WTC11 (cell line): ENCODE results near the gene LPCAT1. TPM values are rescaled to one million over a fixed set of nuclear protein-coding genes. Genes with fewer than 3 reads are reported as not detected.

Experiments
- ATAC-seq: fragments of 200-7000 bp; cut with Tn5 transposase; 2 replicates; pipeline ENCODE4 v1.10.0; 2021; ENCODE audit warnings: mild to moderate bottlenecking, moderate library complexity
- CTCF ChIA-PET: fragments of 300-600 bp; sonication (Branson Sonifier 250); formaldehyde crosslinking; loops from one replicate; lab custom pipeline; 2021; ENCODE audit warnings: antibody characterized with exemption; lab: Charles Lee
- POLR2A ChIA-PET: fragments of 350-600 bp; sonication (Branson Sonifier 250); formaldehyde crosslinking; loops from one replicate; lab custom pipeline; 2021; ENCODE audit warnings: antibody characterized with exemption; lab: Charles Lee
- DNase-seq: peaks from one replicate; pipeline ENCODE4 v3.0.0; 2021; ENCODE audit warnings: low spot score
- H3K27ac Mint-ChIP-seq: 2 replicates; pipeline ENCODE4 v1.8.0; 2021; ENCODE audit warnings: mixed read lengths
- H3K27me3 Mint-ChIP-seq: 2 replicates; pipeline ENCODE4 v1.8.0; 2021; ENCODE audit warnings: low read depth, mild to moderate bottlenecking, moderate library complexity, mixed read lengths
- H3K36me3 Mint-ChIP-seq: 2 replicates; pipeline ENCODE4 v1.8.0; 2021; ENCODE audit warnings: mixed read lengths
- H3K4me1 Mint-ChIP-seq: 2 replicates; pipeline ENCODE4 v1.8.0; 2022; ENCODE audit warnings: mixed read lengths
- H3K4me3 Mint-ChIP-seq: 2 replicates; pipeline ENCODE4 v1.8.0; 2021; ENCODE audit warnings: mild to moderate bottlenecking, moderate library complexity, mixed read lengths
- H3K9me3 Mint-ChIP-seq: 2 replicates; pipeline ENCODE4 v1.8.0; 2021; ENCODE audit warnings: mixed read lengths
- ATF2 ChIP-seq: sonication (generic); formaldehyde crosslinking; IDR thresholded peaks from 2 replicates; pipeline ENCODE4 v1.8.1; 2022; ENCODE audit warnings: low read depth, missing genetic modification reagents, borderline replicate concordance
- ATF6 ChIP-seq: sonication (generic); formaldehyde crosslinking; IDR thresholded peaks from 2 replicates; pipeline ENCODE4 v1.8.1; 2023; ENCODE audit warnings: mild to moderate bottlenecking, missing genetic modification reagents
- EMX1 ChIP-seq: fragments of 250-450 bp; sonication (Bioruptor Pico); IDR thresholded peaks from 2 replicates; pipeline ENCODE4 v1.8.0; 2021; ENCODE audit warnings: mild to moderate bottlenecking
- ETV6 ChIP-seq: sonication (generic); formaldehyde crosslinking; IDR thresholded peaks from 2 replicates; pipeline ENCODE4 v1.8.1; 2022; ENCODE audit warnings: mild to moderate bottlenecking, missing genetic modification reagents
- FOXK1 ChIP-seq: sonication (generic); formaldehyde crosslinking; IDR thresholded peaks from 2 replicates; pipeline ENCODE4 v1.8.0; 2022; ENCODE audit warnings: mild to moderate bottlenecking, moderate library complexity, missing genetic modification reagents
- FOXP1 ChIP-seq: sonication (generic); formaldehyde crosslinking; IDR thresholded peaks from 2 replicates; pipeline ENCODE4 v1.8.0; 2022; ENCODE audit warnings: missing genetic modification reagents, mild to moderate bottlenecking, moderate library complexity, borderline replicate concordance
- HMGXB4 ChIP-seq: sonication (generic); formaldehyde crosslinking; IDR thresholded peaks from 2 replicates; pipeline ENCODE4 v1.8.1; 2023; ENCODE audit warnings: mild to moderate bottlenecking, moderate library complexity, missing genetic modification reagents
- MXD4 ChIP-seq: fragments of 250-450 bp; sonication (Bioruptor Pico); IDR thresholded peaks from 2 replicates; pipeline ENCODE4 v1.8.0; 2021; ENCODE audit warnings: mild to moderate bottlenecking, moderate library complexity, borderline replicate concordance
- NR3C1 ChIP-seq: sonication (generic); formaldehyde crosslinking; conservative IDR thresholded peaks from 2 replicates; pipeline ENCODE4 v1.8.1; 2023; ENCODE audit warnings: low read depth, mild to moderate bottlenecking, missing genetic modification reagents
- RORB ChIP-seq: fragments of 250-450 bp; sonication (Bioruptor Pico); IDR thresholded peaks from 2 replicates; pipeline ENCODE4 v1.9.0; 2021; ENCODE audit warnings: mild to moderate bottlenecking
- ZBTB21 ChIP-seq: sonication (generic); formaldehyde crosslinking; IDR thresholded peaks from 2 replicates; pipeline ENCODE4 v1.8.1; 2023; ENCODE audit warnings: mild to moderate bottlenecking, missing genetic modification reagents, borderline replicate concordance
- ZNF121 ChIP-seq: sonication (generic); formaldehyde crosslinking; IDR thresholded peaks from 2 replicates; pipeline ENCODE4 v1.8.0; 2023; ENCODE audit warnings: missing genetic modification reagents
- ZNF532 ChIP-seq: fragments of 250-450 bp; sonication (Bioruptor Pico); IDR thresholded peaks from 2 replicates; pipeline ENCODE4 v1.9.0; 2021; ENCODE audit warnings: mild to moderate bottlenecking, borderline replicate concordance
- total RNA-seq: library from RNA; stranded (reverse); gene quantifications from 3 replicates; pipeline ENCODE4 v1.2.3, GENCODE V29; 2021
- TF ChIP-seq, protein P1 (sequence below): sonication (generic); formaldehyde crosslinking; IDR thresholded peaks from 2 replicates; pipeline ENCODE4 v1.8.1; 2022; ENCODE audit warnings: missing genetic modification reagents, borderline replicate concordance
- TF ChIP-seq, protein P2 (sequence below): sonication (generic); formaldehyde crosslinking; IDR thresholded peaks from 2 replicates; pipeline ENCODE4 v1.8.0; 2023; ENCODE audit warnings: missing genetic modification reagents
- TF ChIP-seq, protein P3 (sequence below): sonication (generic); formaldehyde crosslinking; IDR thresholded peaks from 2 replicates; pipeline ENCODE4 v1.8.0; 2022; ENCODE audit warnings: mild to moderate bottlenecking, missing genetic modification reagents

Gene LPCAT1
- total RNA-seq, 1 experiment from 2014 or later: 206 TPM

- TF ChIP-seq, protein P1, sequence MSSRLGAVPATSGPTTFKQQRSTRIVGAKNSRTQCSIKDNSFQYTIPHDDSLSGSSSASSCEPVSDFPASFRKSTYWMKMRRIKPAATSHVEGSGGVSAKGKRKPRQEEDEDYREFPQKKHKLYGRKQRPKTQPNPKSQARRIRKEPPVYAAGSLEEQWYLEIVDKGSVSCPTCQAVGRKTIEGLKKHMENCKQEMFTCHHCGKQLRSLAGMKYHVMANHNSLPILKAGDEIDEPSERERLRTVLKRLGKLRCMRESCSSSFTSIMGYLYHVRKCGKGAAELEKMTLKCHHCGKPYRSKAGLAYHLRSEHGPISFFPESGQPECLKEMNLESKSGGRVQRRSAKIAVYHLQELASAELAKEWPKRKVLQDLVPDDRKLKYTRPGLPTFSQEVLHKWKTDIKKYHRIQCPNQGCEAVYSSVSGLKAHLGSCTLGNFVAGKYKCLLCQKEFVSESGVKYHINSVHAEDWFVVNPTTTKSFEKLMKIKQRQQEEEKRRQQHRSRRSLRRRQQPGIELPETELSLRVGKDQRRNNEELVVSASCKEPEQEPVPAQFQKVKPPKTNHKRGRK (CRISPR knock-in tag): no peak
- no peak for TF ChIP-seq ATF6 (CRISPR knock-in tag)
These were observed 91.9 kb downstream of the LPCAT1 start (continued) for GRCh38 chr5:1431896-1432295.

DNA sequence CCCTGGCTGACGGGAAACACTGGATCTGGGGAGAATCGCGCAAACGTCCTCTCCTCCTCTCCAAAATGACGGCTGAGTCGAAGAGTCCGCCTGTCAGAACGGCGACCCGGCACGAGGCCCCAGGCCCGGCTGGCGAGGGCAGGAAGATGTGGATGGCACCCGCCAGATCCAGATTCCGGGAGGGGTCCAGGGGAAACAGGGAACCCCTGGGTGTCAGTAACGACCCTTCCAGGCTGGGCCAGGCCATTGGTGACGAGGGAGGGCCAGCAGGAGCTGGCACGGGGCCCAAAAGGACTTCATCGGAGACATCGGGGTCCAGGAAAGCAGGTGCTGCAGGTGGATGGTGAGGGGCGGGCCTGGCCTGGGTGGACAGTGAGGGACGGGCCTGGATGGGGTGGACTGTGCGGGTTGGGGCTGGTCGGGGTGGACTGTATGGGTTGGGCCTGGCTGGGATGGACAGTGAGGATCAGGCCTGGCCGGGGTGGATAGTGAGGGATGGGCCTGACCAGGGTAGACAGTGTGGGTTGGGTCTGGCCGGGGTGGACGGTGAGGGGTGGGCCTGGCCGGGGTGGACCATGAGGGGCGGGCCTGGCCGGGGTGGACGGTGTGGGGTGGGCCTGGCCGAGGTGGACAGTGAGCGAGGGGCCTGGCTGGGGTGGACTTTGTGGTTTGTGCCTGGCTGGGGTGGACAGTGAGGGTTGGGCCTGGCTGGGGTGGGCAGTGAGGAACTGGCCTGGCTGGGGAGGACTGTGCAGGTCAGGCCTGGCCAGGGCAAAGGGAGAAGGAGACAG, 92.5 kb downstream of the LPCAT1 start:
- Mint-ChIP-seq H3K4me3 (no peak overlapping the region), H3K36me3 (peaks cover 33% of the 10 kb centered on the region), H3K27ac (no peak overlapping the region), H3K27me3 (peaks cover 18% of the 10 kb centered on the region), H3K4me1 (no peaks in the 10 kb centered on the region), H3K9me3 (peaks cover 67% of the 10 kb centered on the region)
- POLR2A ChIA-PET: no interaction called here
- CTCF ChIA-PET: no interaction called here
- TF ChIP-seq RORB (CRISPR knock-in tag) (no peak), FOXK1 (no peak), ZNF121 (CRISPR knock-in tag) (no peak), MXD4 (no peak), ETV6 (no peak), ZNF532 (CRISPR knock-in tag) (no peak), ZBTB21 (no peak), NR3C1 (CRISPR knock-in tag) (no peak), HMGXB4 (CRISPR knock-in tag) (no peak), EMX1 (CRISPR knock-in tag) (no peak), ATF6 (CRISPR knock-in tag) (no peak), FOXP1 (CRISPR knock-in tag) (no peak), ATF2 (CRISPR knock-in tag) (no peak)
- TF ChIP-seq, protein P2, sequence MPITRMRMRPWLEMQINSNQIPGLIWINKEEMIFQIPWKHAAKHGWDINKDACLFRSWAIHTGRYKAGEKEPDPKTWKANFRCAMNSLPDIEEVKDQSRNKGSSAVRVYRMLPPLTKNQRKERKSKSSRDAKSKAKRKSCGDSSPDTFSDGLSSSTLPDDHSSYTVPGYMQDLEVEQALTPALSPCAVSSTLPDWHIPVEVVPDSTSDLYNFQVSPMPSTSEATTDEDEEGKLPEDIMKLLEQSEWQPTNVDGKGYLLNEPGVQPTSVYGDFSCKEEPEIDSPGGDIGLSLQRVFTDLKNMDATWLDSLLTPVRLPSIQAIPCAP (CRISPR knock-in tag): no peak
- TF ChIP-seq, protein P3, sequence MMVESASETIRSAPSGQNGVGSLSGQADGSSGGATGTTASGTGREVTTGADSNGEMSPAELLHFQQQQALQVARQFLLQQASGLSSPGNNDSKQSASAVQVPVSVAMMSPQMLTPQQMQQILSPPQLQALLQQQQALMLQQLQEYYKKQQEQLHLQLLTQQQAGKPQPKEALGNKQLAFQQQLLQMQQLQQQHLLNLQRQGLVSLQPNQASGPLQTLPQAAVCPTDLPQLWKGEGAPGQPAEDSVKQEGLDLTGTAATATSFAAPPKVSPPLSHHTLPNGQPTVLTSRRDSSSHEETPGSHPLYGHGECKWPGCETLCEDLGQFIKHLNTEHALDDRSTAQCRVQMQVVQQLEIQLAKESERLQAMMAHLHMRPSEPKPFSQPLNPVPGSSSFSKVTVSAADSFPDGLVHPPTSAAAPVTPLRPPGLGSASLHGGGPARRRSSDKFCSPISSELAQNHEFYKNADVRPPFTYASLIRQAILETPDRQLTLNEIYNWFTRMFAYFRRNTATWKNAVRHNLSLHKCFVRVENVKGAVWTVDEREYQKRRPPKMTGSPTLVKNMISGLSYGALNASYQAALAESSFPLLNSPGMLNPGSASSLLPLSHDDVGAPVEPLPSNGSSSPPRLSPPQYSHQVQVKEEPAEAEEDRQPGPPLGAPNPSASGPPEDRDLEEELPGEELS (CRISPR knock-in tag): no peak
- no peak for DNase-seq
- ATAC-seq: no peak
